Measurements from ENCODE around the gene SCRN2. TPM values are rescaled to one million over a fixed set of nuclear protein-coding genes. Genes with fewer than 3 reads are reported as not detected.

The SCRN2 gene
- total and polyA plus RNA-seq, 2 of the 8 experiments (the other 6 are each of a cell fraction or from before 2014, with no cell fraction given), result 24.4 to 42.3 TPM

DNA sequence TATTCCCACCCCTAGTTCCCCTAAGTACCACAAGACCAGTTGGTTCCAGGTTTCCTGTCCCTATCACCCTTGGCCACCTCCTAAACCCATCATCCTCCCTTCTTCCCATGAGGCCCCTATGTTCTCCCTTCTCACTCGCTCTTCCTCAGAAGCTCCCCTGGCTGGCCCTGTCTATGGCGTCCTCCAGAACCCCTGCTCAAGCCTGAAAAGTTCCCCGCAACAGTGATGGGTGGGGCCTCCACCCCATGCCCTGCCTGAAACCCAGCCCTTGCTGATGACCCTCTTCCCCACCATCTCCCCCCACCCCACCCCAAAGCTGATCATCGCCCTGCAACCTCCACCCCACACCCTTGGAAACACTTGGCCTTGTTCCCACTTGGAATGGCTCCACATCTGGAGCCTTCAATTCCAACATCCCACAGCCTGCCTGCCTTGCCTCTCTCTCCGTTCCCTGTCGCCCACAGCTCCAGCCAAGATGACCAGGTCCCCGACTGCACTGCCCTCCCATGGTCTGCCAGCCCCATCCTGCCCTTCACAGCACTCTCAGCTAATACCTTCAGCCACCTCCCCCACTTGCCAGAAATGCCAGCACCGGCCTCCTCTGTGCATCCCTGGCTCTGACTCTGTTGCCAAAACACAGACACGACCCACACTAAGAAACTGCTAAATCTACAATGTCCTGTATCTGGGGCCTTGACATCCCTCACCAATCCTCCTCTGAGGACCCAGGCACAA, 30.0 kb downstream of the SCRN2 start:
- Histone ChIP-seq H3K14ac (ENCODE audit: insufficient read length) (no peak overlapping the region), H2BK5ac (ENCODE audit: low read depth, low read length) (no peak overlapping the region), H4K5ac (ENCODE audit: insufficient read length, low read depth, low read length) (no peak overlapping the region), H3K4me2 (ENCODE audit: insufficient read depth in 1 of 2, low read depth in 2 of 2, low read length in 2 of 2) (no peak overlapping the region), H3K79me2 (ENCODE audit: control insufficient read depth in 1 of 2, insufficient read depth in 2 of 2, low read length in 2 of 2) (no peaks in the 10 kb centered on the region), H3K27ac (ENCODE audit: low read depth, low read length) (no peak overlapping the region), H3K4ac (replicated peaks; ENCODE audit: insufficient read length, low read depth, low read length) (no peak overlapping the region), H3K23ac (ENCODE audit: insufficient read length) (no peak overlapping the region), H3K56ac (replicated peaks; ENCODE audit: insufficient read length, low read depth, low read length) (no peak overlapping the region), H4K91ac (replicated peaks; ENCODE audit: insufficient read length, low read length) (no peak overlapping the region), H4K20me1 (replicated peaks in 1 of 2; ENCODE audit: control insufficient read depth in 1 of 2, insufficient read depth in 2 of 2, low read length in 2 of 2) (peaks cover 0 to 5% of the 10 kb centered on the region in 2 experiments), H4K8ac (ENCODE audit: extremely low read depth, insufficient read depth, low read length) (no peak overlapping the region), H3K23me2 (ENCODE audit: low read depth, low read length) (no peaks in the 10 kb centered on the region), H2BK120ac (replicated peaks; ENCODE audit: low read depth, low read length) (no peak overlapping the region), H3K9me3 (ENCODE audit: insufficient read depth in 2 of 2, low read depth in 1 of 2, low read length in 1 of 2) (no peaks in the 10 kb centered on the region), H3K36me3 (ENCODE audit: control insufficient read depth in 2 of 4, insufficient read depth in 4 of 4, low read length in 3 of 4) (peaks cover 0 to 2% (median 0%) of the 10 kb centered on the region in 4 experiments; a peak in 1 of 8 replicates), H2BK12ac (ENCODE audit: low read depth, low read length) (no peak overlapping the region), H3K4me3 (ENCODE audit: extremely low read depth in 1 of 4, insufficient read depth in 2 of 4, low read depth in 3 of 4, low read length in 4 of 4) (no peak overlapping the region), H3K4me1 (replicated peaks in 1 of 4; ENCODE audit: control insufficient read depth in 3 of 4, insufficient read depth in 4 of 4, low read length in 3 of 4) (no peaks in the 10 kb centered on the region; a peak in 1 of 7 replicates), H3K27me3 (replicated peaks in 1 of 4; ENCODE audit: control insufficient read depth in 3 of 4, extremely low read depth in 1 of 4, insufficient read depth in 3 of 4, low read length in 3 of 4) (no peaks in the 10 kb centered on the region), H2AK5ac (ENCODE audit: low read depth, low read length) (no peak overlapping the region), H2BK15ac (ENCODE audit: low read length) (no peak overlapping the region), H2BK20ac (ENCODE audit: low read length) (no peak overlapping the region), H3K9ac (replicated peaks in 1 of 4; ENCODE audit: extremely low read depth in 1 of 4, low read depth in 3 of 4, low read length in 3 of 4) (no peak overlapping the region), H2AFZ (ENCODE audit: low read length) (no peak overlapping the region), H3K79me1 (ENCODE audit: low read depth, low read length) (no peaks in the 10 kb centered on the region; the same call in none of the 2 replicates), H3K18ac (ENCODE audit: extremely low read depth, low read length) (no peak overlapping the region)
- 82% methylated on average over 6 of the region's 9 CpGs; no CpG with 5 or more reads in 1 of the 2 experiments for WGBS, 2 experiments (ENCODE audit: extremely low coverage in 1 of 2, insufficient coverage in 1 of 2, insufficient read length in 1 of 2, insufficient replicate concordance in 2 of 2, low coverage in 1 of 2, low lambda C conversion rate in 2 of 2, missing lambda C conversion rate in 1 of 2)
- ChIA-PET POLR2A (ENCODE audit: partially characterized antibody) (interaction anchor here (0.7 to 1.6 kb wide), 2 partner anchors 11 to 107 kb away, joined by 4 to 6 read pairs; partner anchors contain the start of gene OSBPL7), CTCF (ENCODE audit: partially characterized antibody) (interaction anchor here (0.9 to 1.8 kb wide), 4 partner anchors 9 to 180 kb away, joined by 3 to 5 read pairs (median 4); partner anchors contain the start of gene OSBPL7)
- DNase-seq (ENCODE audit: low read depth in 1 of 2, low spot score in 2 of 2), result no peak
- TF ChIP-seq GTF2F1 (IDR thresholded peaks at IDR 0.05; ENCODE audit: borderline replicate concordance, low read depth, low read length), result no peak
- TF ChIP-seq TAF7 (optimal IDR thresholded peaks at IDR 0.05; ENCODE audit: borderline replicate concordance, low read depth, low read length), result no peak
- no peak for TF ChIP-seq ASH2L (IDR thresholded peaks at IDR 0.05; ENCODE audit: low read length)
- no peak for FAIRE-seq

Measured in H1 (cell line).